ENCODE results near the gene SPOCK2. TPM values are rescaled to one million over a fixed set of nuclear protein-coding genes. Genes with fewer than 3 reads are reported as not detected.

The SPOCK2 gene
- total and polyA plus RNA-seq, 10 donors: 12.6 to 64.3 (median 40.5) TPM

DNA sequence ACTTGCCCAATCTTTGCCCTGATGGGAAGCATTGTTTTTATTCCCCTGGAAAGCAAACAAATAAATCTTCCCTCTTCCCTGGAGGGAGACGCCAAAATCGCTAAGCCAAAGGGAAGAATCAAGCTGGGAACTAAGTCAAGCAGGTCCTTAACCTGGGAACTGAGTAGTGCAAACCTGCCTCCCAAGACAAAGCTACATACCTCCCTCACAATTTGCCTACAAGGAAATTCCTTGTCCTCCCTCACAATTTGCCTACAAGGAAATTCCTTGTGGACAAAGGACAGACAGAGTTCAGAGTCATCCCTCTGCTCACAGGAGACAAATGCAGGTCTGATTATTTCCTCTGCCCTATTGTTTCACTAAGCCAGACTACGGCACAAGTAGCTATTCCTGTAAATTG, 50.5 kb downstream of the SPOCK2 start:
- H3K4me3 ChIP-seq: no peak overlapping the region
- H3K4me1 ChIP-seq: no peaks in the 10 kb centered on the region
- 75 to 90% (median 86%) methylated on average over 3 of the region's 3 CpGs for WGBS, 5 donors
- H3K9me3 ChIP-seq: no peaks in the 10 kb centered on the region
- intact Hi-C loops (cut with DNase I; ENCODE audit: low total_unique reads): no loop called here
- TF ChIP-seq POLR2A (IDR thresholded peaks at IDR 0.05) (no peak), POLR2AphosphoS5 (IDR thresholded peaks at IDR 0.05) (no peak), CTCF (IDR thresholded peaks at IDR 0.05 in 8 of 11, conservative IDR thresholded peaks at IDR 0.05 in 3 of 11) (no peak)
- no peak overlapping the region for H3K27ac ChIP-seq
- H3K36me3 ChIP-seq: no peaks in the 10 kb centered on the region
- peaks cover 0 to 6% (median 0%) of the 10 kb centered on the region in 7 donors for H3K27me3 ChIP-seq (replicated peaks in 1 of 7)
- no peak for DNase-seq

DNA sequence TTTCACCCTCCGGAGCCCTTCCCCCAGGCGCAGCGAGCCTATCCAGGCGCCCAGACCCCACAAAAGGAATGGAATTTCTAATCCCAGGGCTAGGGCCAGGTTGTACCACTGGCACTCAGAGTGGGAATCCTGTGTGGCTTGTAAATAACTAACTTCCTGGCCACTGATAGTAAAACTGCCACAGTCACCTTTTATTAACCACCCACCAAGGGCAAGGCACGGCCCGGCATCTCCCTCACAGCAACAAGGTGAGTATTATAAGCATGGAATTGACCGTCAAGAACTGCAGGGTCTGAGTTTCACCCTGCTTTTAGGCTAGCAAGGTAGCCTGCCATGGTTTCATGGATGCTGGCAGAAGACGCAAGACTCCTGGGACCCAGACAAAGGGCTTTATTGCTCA, 51.1 kb downstream of the SPOCK2 start:
- Histone ChIP-seq H3K27ac (no peak overlapping the region), H3K4me3 (no peak overlapping the region)
- intact Hi-C loops (cut with DNase I; ENCODE audit: low total_unique reads): no loop called here

DNA sequence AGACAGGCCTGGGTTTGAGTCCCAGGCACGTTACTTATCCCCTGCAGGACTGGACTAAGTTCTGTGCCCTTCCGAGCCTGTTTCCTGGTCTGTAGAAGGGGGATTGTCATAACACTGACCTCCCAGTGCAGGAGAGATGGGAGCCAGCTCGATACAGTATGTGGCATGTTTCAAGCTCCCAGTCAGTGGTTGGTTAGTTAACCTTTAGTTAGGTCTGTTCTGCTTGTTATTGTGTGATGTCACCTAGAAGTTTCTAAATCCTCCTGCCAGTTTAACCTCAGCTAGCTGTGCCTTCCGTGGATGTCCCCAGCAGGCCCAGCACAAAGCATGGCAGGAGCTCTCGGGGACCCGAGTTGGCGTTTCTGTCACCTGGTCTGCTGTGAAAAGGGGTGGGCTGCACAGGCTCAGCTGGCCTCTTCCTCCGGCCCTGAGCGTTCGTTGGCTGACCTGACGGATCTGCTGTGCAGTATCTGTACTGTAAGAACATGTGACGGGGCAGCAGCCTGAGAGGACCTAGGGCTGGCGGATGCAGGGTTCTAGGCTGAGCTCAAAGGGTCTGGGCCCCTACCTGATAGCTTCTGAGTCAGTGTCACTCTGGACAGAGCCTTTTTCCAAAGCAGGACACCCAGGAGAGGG, 53.0 kb downstream of the SPOCK2 start:
- Histone ChIP-seq H3K4me3 (no peak overlapping the region), H3K36me3 (no peaks in the 10 kb centered on the region), H3K27me3 (replicated peaks in 1 of 7) (peaks cover 0 to 6% (median 0%) of the 10 kb centered on the region in 7 donors), H3K9me3 (no peaks in the 10 kb centered on the region), H3K27ac (no peak overlapping the region), H3K4me1 (peaks cover 0 to under 1% (median 0%) of the 10 kb centered on the region in 6 donors)
- DNase-seq: no peak
- WGBS, 5 donors: 77 to 94% (median 89%) methylated on average over 10 to 13 of the region's 13 CpGs
- TF ChIP-seq POLR2A (IDR thresholded peaks at IDR 0.05): no peak
- intact Hi-C loops (cut with DNase I; ENCODE audit: low total_unique reads): no loop called here

More for the DNA sequence above, 51.1 kb downstream of the SPOCK2 start:
- 88 to 92% (median 89%) methylated on average over 7 to 8 of the region's 8 CpGs for WGBS, 5 donors
- Histone ChIP-seq H3K36me3 (no peaks in the 10 kb centered on the region), H3K9me3 (no peaks in the 10 kb centered on the region), H3K27me3 (replicated peaks in 1 of 7) (peaks cover 0 to 6% (median 0%) of the 10 kb centered on the region in 7 donors), H3K4me1 (no peaks in the 10 kb centered on the region)
- TF ChIP-seq POLR2A (IDR thresholded peaks at IDR 0.05): no peak
- TF ChIP-seq POLR2AphosphoS5 (IDR thresholded peaks at IDR 0.05): no peak
- no peak for TF ChIP-seq CTCF (IDR thresholded peaks at IDR 0.05 in 8 of 11, conservative IDR thresholded peaks at IDR 0.05 in 3 of 11)
- DNase-seq: no peak

GRCh38 chr10:72034761-72035160, 53.6 kb downstream of the SPOCK2 start:
- no peaks in the 10 kb centered on the region for H3K36me3 ChIP-seq
- peaks cover 0 to 6% (median 0%) of the 10 kb centered on the region in 7 donors for H3K27me3 ChIP-seq (replicated peaks in 1 of 7)
- no peak for TF ChIP-seq POLR2A (IDR thresholded peaks at IDR 0.05)
- TF ChIP-seq CTCF (IDR thresholded peaks at IDR 0.05 in 8 of 11, conservative IDR thresholded peaks at IDR 0.05 in 3 of 11): no peak
- no peak for TF ChIP-seq POLR2AphosphoS5 (IDR thresholded peaks at IDR 0.05)
- WGBS, 5 donors: 90 to 98% (median 95%) methylated on average over 4 of the region's 4 CpGs
- peaks cover 0 to 4% (median 0%) of the 10 kb centered on the region in 6 donors for H3K4me1 ChIP-seq
- intact Hi-C loops (cut with DNase I; ENCODE audit: low total_unique reads): no loop called here
- no peak overlapping the region for H3K27ac ChIP-seq
- no peaks in the 10 kb centered on the region for H3K9me3 ChIP-seq
- DNase-seq: no peak
- H3K4me3 ChIP-seq: no peak overlapping the region

Measured in spleen (tissue), 11 donors.